Hepatocyte (in vitro differentiated cells): ENCODE data around the gene CHID1. TPM values are rescaled to one million over a fixed set of nuclear protein-coding genes. Genes with fewer than 3 reads are reported as not detected.

Experiments used
- DNase-seq: peaks from one replicate; pipeline ENCODE4 v3.0.0-alpha.2; 2016; ENCODE audit warnings: low spot score
- H2AFZ ChIP-seq: fragments of 200-600 bp; sonication (generic); 2 replicates; pipeline ENCODE4 v1.6.0; 2016; ENCODE audit warnings: antibody characterized with exemption, mild to moderate bottlenecking
- H3K27ac ChIP-seq: fragments of 200-600 bp; sonication (generic); 2 replicates; pipeline ENCODE4 v1.5.1; 2016; ENCODE audit warnings: mild to moderate bottlenecking
- H3K27me3 ChIP-seq: fragments of 200-600 bp; sonication (generic); 2 replicates; pipeline ENCODE4 v1.6.1; 2016
- H3K36me3 ChIP-seq: fragments of 200-600 bp; sonication (generic); replicated peaks from 2 replicates; pipeline ENCODE4 v1.5.1; 2016; ENCODE audit warnings: low read depth; ENCODE audit not compliant: insufficient read depth
- H3K4me1 ChIP-seq: fragments of 200-600 bp; sonication (generic); 2 replicates; pipeline ENCODE4 v1.5.1; 2016; ENCODE audit warnings: mild to moderate bottlenecking, moderate library complexity; ENCODE audit not compliant: insufficient read depth
- H3K4me2 ChIP-seq: fragments of 200-600 bp; sonication (generic); 2 replicates; pipeline ENCODE4 v1.6.0; 2016
- H3K4me3 ChIP-seq: fragments of 200-600 bp; sonication (generic); 2 replicates; pipeline ENCODE4 v1.5.1; 2016; ENCODE audit warnings: mild to moderate bottlenecking
- H3K79me2 ChIP-seq: fragments of 200-600 bp; sonication (generic); 2 replicates; pipeline ENCODE4 v1.6.0; 2017; ENCODE audit warnings: mild to moderate bottlenecking
- H3K9me2 ChIP-seq: fragments of 200-600 bp; sonication (generic); replicated peaks from 2 replicates; pipeline ENCODE4 v1.6.0; 2017; ENCODE audit warnings: mild to moderate bottlenecking; ENCODE audit not compliant: insufficient read depth
- H3K9me3 ChIP-seq: fragments of 200-600 bp; sonication (generic); 2 replicates; pipeline ENCODE4 v1.5.1; 2016; ENCODE audit warnings: low read depth, mild to moderate bottlenecking
- H4K20me1 ChIP-seq: fragments of 200-600 bp; sonication (generic); 2 replicates; pipeline ENCODE4 v1.6.0; 2016; ENCODE audit warnings: mild to moderate bottlenecking; ENCODE audit not compliant: insufficient read depth, poor library complexity, severe bottlenecking
- CTCF ChIP-seq: fragments of 200-600 bp; sonication (generic); IDR thresholded peaks from 2 replicates; pipeline ENCODE4 v1.5.1; 2016; ENCODE audit warnings: antibody characterized with exemption, mild to moderate bottlenecking; ENCODE audit not compliant: poor library complexity
- EZH2 ChIP-seq: fragments of 200-600 bp; sonication (generic); IDR thresholded peaks from 2 replicates; pipeline ENCODE4 v1.6.1; 2016; ENCODE audit warnings: antibody characterized with exemption, mild to moderate bottlenecking, borderline replicate concordance
- EZH2phosphoT487 ChIP-seq: fragments of 200-600 bp; sonication (generic); IDR thresholded peaks from one replicate; pipeline ENCODE4 v1.6.1; 2018; ENCODE audit warnings: antibody characterized with exemption, mild to moderate bottlenecking, low read depth, moderate library complexity; ENCODE audit not compliant: unreplicated experiment, severe bottlenecking
- WGBS: methylation state at CpG from one replicate; pipeline ENCODE4 v1.1.6; 2016; ENCODE audit warnings: low lambda C conversion rate; ENCODE audit errors: missing lambda C conversion rate; 5-methylcytosine and 5-hydroxymethylcytosine counted together
- polyA plus RNA-seq: library from polyadenylated mRNA; unstranded; fragments of >200 nt; fragmentation: Nextera tagmentation; extraction: Ambion mirVana; gene quantifications from 2 replicates; pipeline ENCODE4 v1.2.1, GENCODE V29; 2016
- total RNA-seq: library from RNA; depleted of rRNA; stranded (reverse); fragments of >200 nt; gene quantifications from 2 replicates; pipeline ENCODE4 v1.2.3, GENCODE V29; 2014

The CHID1 gene
- total and polyA plus RNA-seq, 2 experiments from 2014 or later, result 92.4 to 155 TPM

DNA sequence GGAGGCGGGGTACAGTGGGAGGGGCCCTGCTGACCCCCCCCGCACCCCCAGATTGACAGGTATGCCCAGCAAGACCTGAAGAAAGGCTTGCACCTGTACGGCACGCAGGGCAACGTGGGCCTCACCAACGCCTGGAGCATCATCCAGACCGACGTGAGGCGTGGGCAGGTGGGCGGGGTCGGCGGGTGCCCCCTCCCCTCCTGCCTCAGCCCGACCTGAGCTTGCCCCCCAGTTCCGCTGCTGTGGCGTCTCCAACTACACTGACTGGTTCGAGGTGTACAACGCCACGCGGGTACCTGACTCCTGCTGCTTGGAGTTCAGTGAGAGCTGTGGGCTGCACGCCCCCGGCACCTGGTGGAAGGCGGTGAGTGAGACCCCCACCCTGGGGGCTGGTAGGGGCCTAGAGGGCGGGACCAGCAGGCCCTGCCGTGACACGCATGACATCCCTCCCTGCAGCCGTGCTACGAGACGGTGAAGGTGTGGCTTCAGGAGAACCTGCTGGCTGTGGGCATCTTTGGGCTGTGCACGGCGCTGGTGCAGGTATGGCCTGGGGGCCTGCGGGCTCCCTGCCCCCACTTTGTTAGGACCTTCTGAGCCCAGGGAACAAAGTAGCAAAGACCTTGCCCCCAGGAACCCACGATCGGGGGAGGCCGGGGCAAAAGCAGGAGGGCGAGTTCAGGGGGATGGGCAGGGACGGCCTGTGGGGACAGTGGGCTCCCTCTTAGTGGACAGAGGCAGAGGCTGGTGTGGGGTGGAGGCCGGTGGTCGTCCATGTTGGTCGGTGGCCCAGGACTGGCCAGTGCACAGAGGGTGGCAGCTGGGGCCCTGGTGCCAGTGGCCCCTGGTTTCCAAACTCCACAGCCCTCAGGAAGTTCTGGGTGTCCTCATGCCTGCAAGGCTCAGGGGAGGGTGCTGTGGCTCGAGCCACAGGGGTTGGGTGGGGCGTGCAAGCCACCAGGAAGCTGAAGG is 44.9 kb downstream of the CHID1 start:
- DNase-seq, result no peak
- H3K36me3 ChIP-seq, result no peaks in the 10 kb centered on the region
- H3K4me2 ChIP-seq, result no peak overlapping the region
- H2AFZ ChIP-seq, result no peak overlapping the region
- no peak for TF ChIP-seq EZH2
- TF ChIP-seq EZH2phosphoT487, result no peak
- TF ChIP-seq CTCF, result no peak
- peaks cover 21% of the 10 kb centered on the region for H3K4me1 ChIP-seq
- H3K79me2 ChIP-seq, result no peaks in the 10 kb centered on the region
- H3K9me3 ChIP-seq, result no peaks in the 10 kb centered on the region
- H3K4me3 ChIP-seq, result no peak overlapping the region
- WGBS, result 92% methylated on average over 25 of the region's 41 CpGs
- H3K27ac ChIP-seq, result no peak overlapping the region
- no peaks in the 10 kb centered on the region for H3K27me3 ChIP-seq
- no peaks in the 10 kb centered on the region for H3K9me2 ChIP-seq
- no peaks in the 10 kb centered on the region for H4K20me1 ChIP-seq

DNA sequence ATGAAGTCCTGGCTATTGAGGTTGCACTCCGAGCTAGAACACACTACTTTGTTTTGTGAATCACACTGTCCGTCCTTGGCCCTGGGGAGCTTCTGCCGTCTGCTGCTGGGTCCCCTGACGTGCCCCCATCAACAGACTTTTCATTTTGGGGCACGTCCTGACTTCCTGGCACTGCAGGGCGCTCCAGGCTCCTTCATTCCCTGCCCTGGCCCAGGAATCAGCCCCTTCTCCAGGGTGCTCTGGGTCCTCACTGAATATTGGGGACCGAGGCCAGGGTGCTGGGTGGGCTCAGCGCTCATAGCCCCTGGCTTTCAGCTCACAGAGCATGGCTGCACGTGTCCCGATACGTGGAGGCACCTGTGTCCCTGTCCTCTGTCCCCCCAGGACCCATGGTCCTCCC is 45.7 kb downstream of the CHID1 start:
- no peak for DNase-seq
- no peak overlapping the region for H3K27ac ChIP-seq
- TF ChIP-seq EZH2, result no peak
- TF ChIP-seq EZH2phosphoT487, result no peak
- TF ChIP-seq CTCF, result no peak
- H3K4me1 ChIP-seq, result peaks cover 26% of the 10 kb centered on the region
- H3K9me3 ChIP-seq, result no peaks in the 10 kb centered on the region
- no peaks in the 10 kb centered on the region for H4K20me1 ChIP-seq
- H3K4me2 ChIP-seq, result no peak overlapping the region
- no peaks in the 10 kb centered on the region for H3K9me2 ChIP-seq
- no peaks in the 10 kb centered on the region for H3K27me3 ChIP-seq
- WGBS, result 87% methylated on average over 10 of the region's 11 CpGs
- no peaks in the 10 kb centered on the region for H3K36me3 ChIP-seq
- H2AFZ ChIP-seq, result no peak overlapping the region
- no peak overlapping the region for H3K4me3 ChIP-seq
- H3K79me2 ChIP-seq, result no peaks in the 10 kb centered on the region

- no peak for TF ChIP-seq EZH2phosphoT487
- TF ChIP-seq CTCF, result no peak
- no peak for TF ChIP-seq EZH2
- no peaks in the 10 kb centered on the region for H3K9me2 ChIP-seq
- no peaks in the 10 kb centered on the region for H4K20me1 ChIP-seq
- no peak overlapping the region for H2AFZ ChIP-seq
- H3K4me1 ChIP-seq, result peaks cover 31% of the 10 kb centered on the region
- H3K27me3 ChIP-seq, result no peaks in the 10 kb centered on the region
- WGBS, result 94% methylated on average over 27 of the region's 31 CpGs
- H3K79me2 ChIP-seq, result no peaks in the 10 kb centered on the region
- no peak overlapping the region for H3K4me2 ChIP-seq
- DNase-seq, result no peak
- no peak overlapping the region for H3K4me3 ChIP-seq
- H3K36me3 ChIP-seq, result no peaks in the 10 kb centered on the region
- H3K9me3 ChIP-seq, result no peaks in the 10 kb centered on the region
- H3K27ac ChIP-seq, result no peak overlapping the region
Observed at GRCh38 chr11:863910-864827, 46.4 kb downstream of the CHID1 start.
